HEK293T (cell line): Measurements from ENCODE around the gene ZNF580.

Experiments
- CTCF ChIA-PET: fragments of 350-600 bp; formaldehyde crosslinking; extraction: SDS; loops from one replicate; lab custom pipeline; 2021; ENCODE audit warnings: antibody characterized with exemption, inconsistent platforms; lab: Yijun Ruan, JAX
- POLR2A ChIA-PET: fragments of 350-600 bp; formaldehyde crosslinking; extraction: SDS; loops from one replicate; lab custom pipeline; 2020; ENCODE audit warnings: antibody characterized with exemption, inconsistent platforms; lab: Yijun Ruan, JAX
- DNase-seq: peaks from one replicate; pipeline ENCODE4 v3.0.0; 2012; ENCODE audit warnings: mixed read lengths; ENCODE audit errors: extremely low spot score
- ARNT ChIP-seq: fragments of 450-650 bp; IDR thresholded peaks from 2 replicates; pipeline ENCODE4 v1.6.1; 2017; ENCODE audit warnings: mild to moderate bottlenecking
- BHLHE40 ChIP-seq: fragments of 450-650 bp; IDR thresholded peaks from 2 replicates; pipeline ENCODE4 v1.6.1; 2016; ENCODE audit warnings: mild to moderate bottlenecking, moderate library complexity, borderline replicate concordance
- CTBP1 ChIP-seq: fragments of 450-650 bp; IDR thresholded peaks from 2 replicates; pipeline ENCODE4 v1.6.1; 2016; ENCODE audit warnings: borderline replicate concordance
- ELF4 ChIP-seq: fragments of 450-650 bp; IDR thresholded peaks from 2 replicates; pipeline ENCODE4 v1.6.1; 2017; ENCODE audit warnings: antibody characterized with exemption
- FOXA1 ChIP-seq: fragments of 450-650 bp; IDR thresholded peaks from 2 replicates; pipeline ENCODE4 v1.6.1; 2016; ENCODE audit warnings: mild to moderate bottlenecking
- FOXK2 ChIP-seq: fragments of 450-650 bp; IDR thresholded peaks from 2 replicates; pipeline ENCODE4 v1.6.1; 2016; ENCODE audit warnings: mild to moderate bottlenecking
- FOXM1 ChIP-seq: fragments of 450-650 bp; IDR thresholded peaks from 2 replicates; pipeline ENCODE4 v1.6.1; 2017; ENCODE audit warnings: mild to moderate bottlenecking, borderline replicate concordance
- HDGF ChIP-seq: fragments of 450-650 bp; IDR thresholded peaks from 2 replicates; pipeline ENCODE4 v1.6.1; 2017; ENCODE audit warnings: antibody characterized with exemption, borderline replicate concordance
- L3MBTL2 ChIP-seq: fragments of 450-650 bp; conservative IDR thresholded peaks from 2 replicates; pipeline ENCODE4 v1.6.1; 2016; ENCODE audit warnings: mild to moderate bottlenecking
- LEF1 ChIP-seq: fragments of 450-650 bp; IDR thresholded peaks from 2 replicates; pipeline ENCODE4 v1.6.1; 2017; ENCODE audit warnings: mild to moderate bottlenecking, borderline replicate concordance
- NFRKB ChIP-seq: fragments of 450-650 bp; IDR thresholded peaks from 2 replicates; pipeline ENCODE4 v1.6.1; 2016; ENCODE audit warnings: mild to moderate bottlenecking, moderate library complexity
- PKNOX1 ChIP-seq: fragments of 450-650 bp; IDR thresholded peaks from 2 replicates; pipeline ENCODE4 v1.6.1; 2016
- SP1 ChIP-seq: fragments of 450-650 bp; IDR thresholded peaks from 2 replicates; pipeline ENCODE4 v1.6.1; 2017
- SUZ12 ChIP-seq: fragments of 450-650 bp; IDR thresholded peaks from 2 replicates; pipeline ENCODE4 v1.6.1; 2016; ENCODE audit warnings: mild to moderate bottlenecking
- TARDBP ChIP-seq: fragments of 450-650 bp; IDR thresholded peaks from 2 replicates; pipeline ENCODE4 v1.6.1; 2016
- ZNF384 ChIP-seq: fragments of 450-650 bp; IDR thresholded peaks from 2 replicates; pipeline ENCODE4 v1.6.1; 2016

Gene ZNF580

GRCh38 chr19:55660991-55661390, 20.2 kb downstream of the ZNF580 start:
- ChIA-PET CTCF (interaction anchor here (1.1 kb wide), 1 partner anchor 10 kb away, joined by 4 read pairs; no protein-coding TSS in a partner anchor), POLR2A (no interaction called here)
- DNase-seq = no peak
- TF ChIP-seq FOXK2 (no peak), HDGF (no peak), FOXM1 (no peak), BHLHE40 (no peak), TARDBP (no peak), NFRKB (no peak), SUZ12 (no peak), FOXA1 (no peak), ARNT (no peak), SP1 (no peak)

GRCh38 chr19:55661826-55662225, 21.0 kb downstream of the ZNF580 start:
- POLR2A ChIA-PET = no interaction called here
- DNase-seq = no peak
- CTCF ChIA-PET = no interaction called here
- TF ChIP-seq SUZ12 = no peak
- TF ChIP-seq ARNT = no peak
- no peak for TF ChIP-seq FOXK2
- no peak for TF ChIP-seq HDGF
- TF ChIP-seq FOXA1 = no peak
- TF ChIP-seq ZNF384 = no peak
- no peak for TF ChIP-seq CTBP1
- no peak for TF ChIP-seq LEF1
- no peak for TF ChIP-seq TARDBP
- TF ChIP-seq L3MBTL2 = no peak
- TF ChIP-seq BHLHE40 = no peak
- no peak for TF ChIP-seq NFRKB
- TF ChIP-seq ELF4 = no peak
- TF ChIP-seq PKNOX1 = no peak

DNA sequence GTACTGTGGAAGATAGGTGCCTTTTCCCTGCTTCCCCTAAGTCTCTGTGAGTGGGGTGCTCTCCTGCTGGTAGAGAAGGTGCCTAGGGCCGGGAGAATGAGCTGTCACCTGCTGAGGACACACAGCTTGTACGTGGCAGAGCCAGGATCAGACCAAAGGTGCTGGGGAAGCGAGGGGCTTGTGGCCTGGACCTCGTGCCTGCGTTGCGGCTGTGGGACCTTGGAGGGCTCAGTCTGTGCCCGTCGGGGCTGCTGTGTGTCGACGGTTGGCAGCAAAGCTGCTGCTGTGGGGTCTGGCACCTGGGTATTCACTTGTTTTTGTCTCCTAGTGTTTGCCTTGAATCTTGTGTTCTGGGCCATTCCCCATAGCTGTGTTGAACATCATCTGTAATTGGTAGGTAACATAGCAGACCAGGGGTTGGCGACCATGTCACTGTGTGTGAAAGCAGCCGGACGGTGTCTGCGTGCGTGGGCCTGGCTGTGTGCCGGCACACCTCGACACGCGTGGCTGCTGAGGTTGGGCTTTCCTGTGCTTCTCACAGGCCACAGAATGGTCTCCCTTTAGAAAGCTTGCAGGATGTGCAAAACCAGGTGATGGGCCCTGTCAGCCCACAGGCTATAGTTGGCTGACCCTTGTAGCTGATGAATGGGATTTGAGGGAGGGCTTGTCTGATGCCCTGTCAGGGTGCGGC, 23.2 kb downstream of the ZNF580 start:
- POLR2A ChIA-PET = interaction anchor here (0.9 to 1.0 kb wide), 2 partner anchors 10 to 29 kb away, joined by 4 read pairs; no protein-coding TSS in a partner anchor
- TF ChIP-seq HDGF (no peak), NFRKB (no peak), LEF1 (no peak), PKNOX1 (no peak), BHLHE40 (no peak), ZNF384 (no peak), SUZ12 (no peak), TARDBP (no peak), ARNT (no peak), ELF4 (no peak), FOXM1 (no peak), CTBP1 (no peak), L3MBTL2 (no peak), FOXA1 (no peak), SP1 (no peak)
- CTCF ChIA-PET = no interaction called here
- DNase-seq = no peak

DNA sequence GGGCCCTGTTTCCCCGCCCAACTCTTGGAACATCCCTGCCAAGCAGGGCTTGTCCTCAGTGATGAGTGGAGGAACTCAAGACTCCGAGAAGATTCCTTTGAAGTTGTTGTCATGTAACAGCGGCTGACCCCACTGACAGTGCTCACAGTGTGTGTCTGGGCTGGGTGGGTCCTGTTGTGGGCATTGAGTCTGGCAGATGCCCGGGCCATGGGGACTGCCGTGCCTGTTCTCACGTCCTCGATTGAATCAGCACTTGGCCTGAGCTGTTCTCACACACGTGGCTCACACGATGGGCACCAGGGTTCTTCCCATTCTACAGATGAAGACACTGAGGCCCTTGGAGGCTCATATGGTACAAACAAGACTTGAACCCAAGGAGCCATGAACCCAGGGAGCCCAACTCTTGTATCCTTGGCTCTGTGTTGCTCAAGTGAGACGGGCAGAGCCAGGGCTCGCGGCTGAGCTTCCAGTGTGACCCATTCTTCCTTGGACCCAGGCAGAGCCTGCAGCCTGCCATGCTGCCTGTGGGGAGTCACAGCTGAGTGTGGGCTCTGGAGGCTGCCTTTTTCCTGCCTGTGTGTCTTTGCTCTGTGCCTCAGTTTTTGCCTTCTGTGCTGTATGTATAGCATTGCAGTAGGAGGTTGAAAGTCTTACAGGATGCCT, 25.7 kb downstream of the ZNF580 start:
- CTCF ChIA-PET = interaction anchor here (1.0 kb wide), 1 partner anchor 12 kb away, joined by 3 read pairs; no protein-coding TSS in a partner anchor
- no peak for TF ChIP-seq CTBP1
- TF ChIP-seq BHLHE40 = no peak
- no peak for TF ChIP-seq TARDBP
- TF ChIP-seq FOXK2 = no peak
- no peak for TF ChIP-seq ZNF384
- no peak for TF ChIP-seq LEF1
- no peak for TF ChIP-seq ARNT
- no peak for TF ChIP-seq NFRKB
- no peak for TF ChIP-seq HDGF
- TF ChIP-seq SP1 = no peak
- TF ChIP-seq ELF4 = no peak
- no peak for TF ChIP-seq FOXA1
- TF ChIP-seq PKNOX1 = no peak
- TF ChIP-seq L3MBTL2 = no peak
- TF ChIP-seq FOXM1 = no peak
- no peak for TF ChIP-seq SUZ12
- POLR2A ChIA-PET = no interaction called here
- no peak for DNase-seq

DNA sequence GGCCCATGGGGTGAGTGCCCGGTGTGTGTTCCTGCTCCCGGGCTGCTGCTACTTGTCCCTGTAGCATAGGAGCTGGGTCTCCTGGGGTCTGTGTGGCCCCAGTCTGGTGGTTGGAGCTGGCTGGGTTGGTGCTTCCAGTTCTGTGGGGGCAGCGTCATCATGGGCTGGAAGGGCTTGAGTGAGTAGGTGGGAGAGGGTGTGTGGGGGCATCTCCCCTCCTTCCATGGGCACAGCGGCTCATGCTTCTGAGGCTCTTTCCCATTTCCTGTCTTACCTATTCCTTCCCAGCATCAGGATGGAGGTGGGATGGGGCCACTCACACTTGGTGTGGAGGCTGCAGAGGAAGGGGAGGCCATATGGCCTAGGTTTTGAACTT, 26.2 kb downstream of the ZNF580 start:
- CTCF ChIA-PET = interaction anchor here (1.0 kb wide), 1 partner anchor 13 kb away, joined by 3 read pairs; no protein-coding TSS in a partner anchor
- POLR2A ChIA-PET = no interaction called here
- TF ChIP-seq HDGF = no peak
- no peak for TF ChIP-seq SUZ12
- no peak for TF ChIP-seq FOXM1
- TF ChIP-seq ZNF384 = no peak
- no peak for TF ChIP-seq PKNOX1
- no peak for TF ChIP-seq FOXK2
- no peak for TF ChIP-seq L3MBTL2
- TF ChIP-seq FOXA1 = no peak
- DNase-seq = no peak
